NB4 (cell line): Measurements from ENCODE around the gene FKBP1C.

ENCODE experiments used
- CTCF ChIP-seq: IDR thresholded peaks from one replicate; pipeline ENCODE4 v1.5.1; 2012; ENCODE audit warnings: low read depth, low read length
- POLR2A ChIP-seq: IDR thresholded peaks from 2 replicates; pipeline ENCODE4 v1.6.1; 2011; ENCODE audit warnings: mild to moderate bottlenecking; ENCODE audit not compliant: insufficient read length; ENCODE audit errors: extremely low read depth

- TF ChIP-seq CTCF: no peak
- TF ChIP-seq POLR2A: no peak
Observed at GRCh38 chr6:63261820-63262219, 50.6 kb downstream of the FKBP1C start.
